ENCODE data around the gene TBX1. TPM values are rescaled to one million over a fixed set of nuclear protein-coding genes. Genes with fewer than 3 reads are reported as not detected.
A peak's percentile ranks its signal among the peaks of the same experiment; 100 is the strongest.

The TBX1 gene
- polyA plus RNA-seq, 3 donors, result not detected

DNA sequence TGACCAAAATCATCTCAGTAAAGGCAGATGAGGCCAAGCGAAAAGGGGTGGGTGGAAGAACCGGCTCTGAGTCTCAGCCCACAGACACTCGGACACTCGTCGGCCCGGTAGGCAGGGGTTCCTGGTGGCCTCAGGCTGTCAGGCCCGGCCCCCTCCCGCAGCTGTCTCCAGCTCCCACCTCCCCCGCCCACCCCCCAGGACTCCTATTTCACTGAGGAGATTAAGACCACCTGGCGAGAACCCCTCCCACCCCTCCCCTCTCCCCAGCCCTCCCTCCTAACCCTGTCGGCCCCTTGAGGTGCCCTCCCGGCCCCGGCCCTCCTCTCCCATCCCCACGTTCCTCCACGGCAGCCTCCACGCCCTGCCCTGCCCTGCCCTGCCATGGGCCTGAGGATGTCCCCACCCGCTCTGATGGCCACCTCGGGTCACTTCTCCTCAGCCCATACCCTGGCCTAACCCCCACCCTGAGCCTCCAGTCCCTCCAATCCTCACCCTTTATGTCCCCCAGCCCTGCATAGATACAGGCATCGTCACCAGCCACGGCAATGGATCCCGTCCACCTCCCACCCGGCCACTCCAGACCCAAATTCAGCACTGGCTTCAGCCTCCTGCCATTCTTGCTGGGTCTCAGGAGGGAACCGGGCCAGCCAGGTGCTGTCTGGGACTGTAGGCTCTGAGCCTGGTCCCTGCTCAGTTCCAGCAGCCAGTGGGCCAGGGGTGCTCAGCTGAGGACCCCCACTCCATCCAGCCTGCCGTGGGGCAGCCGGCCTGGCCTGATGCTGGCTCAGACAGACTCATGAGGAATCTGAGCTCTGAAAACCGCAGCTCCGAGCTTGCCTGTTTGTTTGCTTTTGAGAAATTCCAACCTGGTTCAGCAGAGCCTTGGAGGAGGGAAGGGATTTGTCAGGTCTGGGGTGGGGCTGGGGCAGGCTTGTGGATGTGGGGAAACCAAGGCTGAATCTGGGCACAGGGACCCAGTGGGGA is 9.8 kb upstream of the TBX1 start:
- peaks cover 0 to 11% (median 2%) of the 10 kb centered on the region in 7 donors for H3K9me3 Mint-ChIP-seq

More for the DNA sequence above, 9.8 kb upstream of the TBX1 start:
- H4K20me1 ChIP-seq (ENCODE audit: insufficient read depth, low read length), result no peaks in the 10 kb centered on the region
- H3K9ac ChIP-seq (ENCODE audit: insufficient read depth, low read length, poor library complexity, severe bottlenecking), result no peak overlapping the region
- no peaks in the 10 kb centered on the region for H3K36me3 ChIP-seq (replicated peaks in 1 of 2; ENCODE audit: control insufficient read depth in 1 of 2, insufficient read depth in 2 of 2, low read length in 2 of 2)
- H3K4me2 ChIP-seq (replicated peaks; ENCODE audit: extremely low read depth, low read length, poor library complexity, severe bottlenecking), result no peak overlapping the region
- WGBS (ENCODE audit: insufficient coverage), result 92% methylated on average over 15 of the region's 27 CpGs
- H3K4me3 Mint-ChIP-seq, result no peak overlapping the region
- peak overlapping the region in 1 of 7 donors; percentile 45 for H3K27ac Mint-ChIP-seq
- H3K9me3 ChIP-seq (replicated peaks in 1 of 2; ENCODE audit: control insufficient read depth in 1 of 2, insufficient read depth in 1 of 2, low read length in 2 of 2), result peaks cover 0 to 11% of the 10 kb centered on the region in 2 donors
- H3K27me3 Mint-ChIP-seq (ENCODE audit: low read depth in 3 of 3), result peaks cover 33 to 60% (median 42%) of the 10 kb centered on the region in 3 donors
- no peaks in the 10 kb centered on the region for H3K79me2 ChIP-seq (ENCODE audit: insufficient read depth, low read length)
- peaks cover 2% of the 10 kb centered on the region for H3K4me1 Mint-ChIP-seq
- H3K27me3 ChIP-seq (ENCODE audit: control insufficient read depth in 2 of 2, insufficient read depth in 2 of 2, low read length in 2 of 2), result peaks cover 19 to 45% of the 10 kb centered on the region in 2 donors
- no peak overlapping the region for H3K4me3 ChIP-seq (replicated peaks in 1 of 3; ENCODE audit: low read depth in 2 of 3, low read length in 3 of 3)
- H2AFZ ChIP-seq (ENCODE audit: insufficient read depth, low read depth, low read length, poor library complexity, severe bottlenecking), result no peak overlapping the region
- no peak overlapping the region for H3K27ac ChIP-seq (ENCODE audit: low read depth in 1 of 2, low read length in 2 of 2)
- no peaks in the 10 kb centered on the region for H3K4me1 ChIP-seq (ENCODE audit: control insufficient read depth in 1 of 2, insufficient read depth in 2 of 2, low read length in 2 of 2)
- TF ChIP-seq, protein P1, sequence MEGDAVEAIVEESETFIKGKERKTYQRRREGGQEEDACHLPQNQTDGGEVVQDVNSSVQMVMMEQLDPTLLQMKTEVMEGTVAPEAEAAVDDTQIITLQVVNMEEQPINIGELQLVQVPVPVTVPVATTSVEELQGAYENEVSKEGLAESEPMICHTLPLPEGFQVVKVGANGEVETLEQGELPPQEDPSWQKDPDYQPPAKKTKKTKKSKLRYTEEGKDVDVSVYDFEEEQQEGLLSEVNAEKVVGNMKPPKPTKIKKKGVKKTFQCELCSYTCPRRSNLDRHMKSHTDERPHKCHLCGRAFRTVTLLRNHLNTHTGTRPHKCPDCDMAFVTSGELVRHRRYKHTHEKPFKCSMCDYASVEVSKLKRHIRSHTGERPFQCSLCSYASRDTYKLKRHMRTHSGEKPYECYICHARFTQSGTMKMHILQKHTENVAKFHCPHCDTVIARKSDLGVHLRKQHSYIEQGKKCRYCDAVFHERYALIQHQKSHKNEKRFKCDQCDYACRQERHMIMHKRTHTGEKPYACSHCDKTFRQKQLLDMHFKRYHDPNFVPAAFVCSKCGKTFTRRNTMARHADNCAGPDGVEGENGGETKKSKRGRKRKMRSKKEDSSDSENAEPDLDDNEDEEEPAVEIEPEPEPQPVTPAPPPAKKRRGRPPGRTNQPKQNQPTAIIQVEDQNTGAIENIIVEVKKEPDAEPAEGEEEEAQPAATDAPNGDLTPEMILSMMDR (IDR thresholded peaks at IDR 0.05), result no peak
- H3K36me3 Mint-ChIP-seq, result no peaks in the 10 kb centered on the region
- intact Hi-C loops (cut with micrococcal nuclease), result no loop called here
- no peak for DNase-seq

All from CD14-positive monocyte (primary cell).